ENCODE measurements around the gene MDFIC. TPM values are rescaled to one million over a fixed set of nuclear protein-coding genes. Genes with fewer than 3 reads are reported as not detected.

MDFIC gene
- total RNA-seq, 1 experiment from 2014 or later = 7.3 TPM

DNA sequence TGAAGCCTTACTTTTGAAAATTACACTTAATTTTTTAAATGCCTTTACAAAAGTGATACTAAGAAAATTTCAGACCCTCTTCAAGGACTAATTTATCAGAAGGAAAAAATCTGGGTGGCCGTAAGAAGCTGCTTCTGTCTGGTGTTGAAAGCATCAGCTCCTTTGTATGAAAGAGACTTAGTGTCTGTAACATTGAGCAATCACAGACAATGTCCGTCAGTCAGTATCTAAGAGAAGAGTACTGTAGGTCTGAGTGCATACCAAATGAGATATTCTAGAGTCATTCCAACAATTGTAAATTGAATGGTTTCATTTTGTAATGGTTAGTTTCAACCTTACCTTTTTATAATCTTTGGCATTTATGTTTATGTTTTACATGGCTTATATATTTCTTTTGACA is 11.1 kb upstream of the MDFIC start:
- H3K4me1 ChIP-seq (ENCODE audit: control insufficient read depth, insufficient read depth, low read length) = no peaks in the 10 kb centered on the region
- DNase-seq (ENCODE audit: low read depth, low spot score) = no peak

GRCh38 chr7:114911411-114911810 is 10.5 kb upstream of the MDFIC start:
- Histone ChIP-seq H3K36me3 (ENCODE audit: control insufficient read depth, insufficient read depth, low read length) (no peaks in the 10 kb centered on the region), H3K27ac (ENCODE audit: low read length) (no peak overlapping the region), H3K4me3 (ENCODE audit: low read depth in 2 of 2, low read length in 2 of 2) (no peak overlapping the region), H3K9me3 (ENCODE audit: control insufficient read depth, insufficient read depth, low read depth, low read length) (no peaks in the 10 kb centered on the region), H3K27me3 (ENCODE audit: control insufficient read depth, insufficient read depth, low read length) (no peaks in the 10 kb centered on the region), H3K4me1 (ENCODE audit: control insufficient read depth, insufficient read depth, low read length) (no peaks in the 10 kb centered on the region)
- ChIA-PET POLR2A (no interaction called here), CTCF (no interaction called here)
- intact Hi-C loops (cut with micrococcal nuclease; ENCODE audit: unreplicated experiment) (no loop called here), in situ Hi-C loops (cut with HindIII; ENCODE audit: low pct_unique_long_range_greater_than_20kb, low sequenced_read_pairs) (no loop called here)
- ATAC-seq (no peak), DNase-seq (ENCODE audit: low read depth, low spot score) (no peak)
- BruUV-seq (replicated peaks) = no TSS peak
- no peak for TF ChIP-seq TCF7L2 (IDR thresholded peaks at IDR 0.05; ENCODE audit: low read depth, low read length)
- no peak for TF ChIP-seq REST (IDR thresholded peaks at IDR 0.05; ENCODE audit: insufficient read depth in 1 of 2, low read depth in 2 of 2, low read length in 1 of 2)

More for the DNA sequence above, 11.1 kb upstream of the MDFIC start:
- Histone ChIP-seq H3K9me3 (ENCODE audit: control insufficient read depth, insufficient read depth, low read depth, low read length) (no peaks in the 10 kb centered on the region), H3K27ac (ENCODE audit: low read length) (no peak overlapping the region), H3K4me3 (ENCODE audit: low read depth in 2 of 2, low read length in 2 of 2) (no peak overlapping the region), H3K36me3 (ENCODE audit: control insufficient read depth, insufficient read depth, low read length) (no peaks in the 10 kb centered on the region), H3K27me3 (ENCODE audit: control insufficient read depth, insufficient read depth, low read length) (no peaks in the 10 kb centered on the region)
- intact Hi-C loops (cut with micrococcal nuclease; ENCODE audit: unreplicated experiment) (no loop called here), in situ Hi-C loops (cut with HindIII; ENCODE audit: low pct_unique_long_range_greater_than_20kb, low sequenced_read_pairs) (no loop called here)
- no peak for ATAC-seq
- TF ChIP-seq REST (IDR thresholded peaks at IDR 0.05; ENCODE audit: insufficient read depth in 1 of 2, low read depth in 2 of 2, low read length in 1 of 2) = no peak
- TF ChIP-seq POLR2AphosphoS5 (IDR thresholded peaks at IDR 0.05; ENCODE audit: low read depth, low read length) = no peak
- TF ChIP-seq, protein P1, sequence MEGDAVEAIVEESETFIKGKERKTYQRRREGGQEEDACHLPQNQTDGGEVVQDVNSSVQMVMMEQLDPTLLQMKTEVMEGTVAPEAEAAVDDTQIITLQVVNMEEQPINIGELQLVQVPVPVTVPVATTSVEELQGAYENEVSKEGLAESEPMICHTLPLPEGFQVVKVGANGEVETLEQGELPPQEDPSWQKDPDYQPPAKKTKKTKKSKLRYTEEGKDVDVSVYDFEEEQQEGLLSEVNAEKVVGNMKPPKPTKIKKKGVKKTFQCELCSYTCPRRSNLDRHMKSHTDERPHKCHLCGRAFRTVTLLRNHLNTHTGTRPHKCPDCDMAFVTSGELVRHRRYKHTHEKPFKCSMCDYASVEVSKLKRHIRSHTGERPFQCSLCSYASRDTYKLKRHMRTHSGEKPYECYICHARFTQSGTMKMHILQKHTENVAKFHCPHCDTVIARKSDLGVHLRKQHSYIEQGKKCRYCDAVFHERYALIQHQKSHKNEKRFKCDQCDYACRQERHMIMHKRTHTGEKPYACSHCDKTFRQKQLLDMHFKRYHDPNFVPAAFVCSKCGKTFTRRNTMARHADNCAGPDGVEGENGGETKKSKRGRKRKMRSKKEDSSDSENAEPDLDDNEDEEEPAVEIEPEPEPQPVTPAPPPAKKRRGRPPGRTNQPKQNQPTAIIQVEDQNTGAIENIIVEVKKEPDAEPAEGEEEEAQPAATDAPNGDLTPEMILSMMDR (IDR thresholded peaks at IDR 0.05) = no peak
- no peak for TF ChIP-seq TCF7L2 (IDR thresholded peaks at IDR 0.05; ENCODE audit: low read depth, low read length)
- TF ChIP-seq SIN3A (IDR thresholded peaks at IDR 0.05; ENCODE audit: borderline replicate concordance, insufficient read depth, low read depth, low read length) = no peak
- POLR2A ChIA-PET = no interaction called here
- BruUV-seq (replicated peaks) = no TSS peak
- CTCF ChIA-PET = interaction anchor here (0.6 kb wide), 1 partner anchor 17 kb away, joined by 4 read pairs; no protein-coding TSS in a partner anchor
